PC-3 (cell line): ENCODE data around the gene GLI3. TPM values are rescaled to one million over a fixed set of nuclear protein-coding genes. Genes with fewer than 3 reads are reported as not detected.

Experiments
- ATAC-seq: fragments of 200-7000 bp; cut with Tn5 transposase; 2 replicates; pipeline ENCODE4 v1.9.1; 2020; ENCODE audit warnings: mild to moderate bottlenecking, moderate library complexity
- BruUV-seq: library from RNA; stranded (reverse); fragments of 400-500 nt; replicated peaks from 2 replicates; lab custom pipeline; 2021; lab: Mats Ljungman, UMichigan
- CTCF ChIA-PET: fragments of 300-600 bp; sonication (Branson Sonifier 250); formaldehyde crosslinking; loops from one replicate; lab custom pipeline; 2022; ENCODE audit warnings: antibody characterized with exemption; lab: Charles Lee
- POLR2A ChIA-PET: fragments of 300-600 bp; sonication (Branson Sonifier 250); formaldehyde crosslinking; loops from one replicate; lab custom pipeline; 2022; ENCODE audit warnings: antibody characterized with exemption; ENCODE audit not compliant: unreplicated experiment; lab: Charles Lee
- DNase-seq: peaks from one replicate; pipeline ENCODE4 v3.0.0-alpha.2; 2015
- H2AFZ ChIP-seq: fragments of 300-600 bp; sonication (generic); 2 replicates; pipeline ENCODE4 v1.6.0; 2016; ENCODE audit warnings: antibody characterized with exemption, low read length
- H3F3A ChIP-seq: fragments of 300-600 bp; sonication (generic); one replicate; pipeline ENCODE4 v1.6.0; 2017; ENCODE audit warnings: antibody characterized with exemption, low read length, control low read depth, mild to moderate bottlenecking; ENCODE audit not compliant: unreplicated experiment
- H3K27ac ChIP-seq: fragments of 300-600 bp; sonication (generic); 2 replicates; pipeline ENCODE4 v1.5.1; 2016; ENCODE audit warnings: mild to moderate bottlenecking, low read length
- H3K27me3 ChIP-seq: fragments of 300-600 bp; sonication (generic); 2 replicates; pipeline ENCODE4 v1.6.1; 2016; ENCODE audit warnings: low read length, mixed read lengths
- H3K36me3 ChIP-seq: fragments of 300-600 bp; sonication (generic); 2 replicates; pipeline ENCODE4 v1.6.1; 2016; ENCODE audit warnings: low read depth, mixed run types, low read length, mixed read lengths
- H3K4me1 ChIP-seq: fragments of 300-600 bp; sonication (generic); 2 replicates; pipeline ENCODE4 v1.5.1; 2016; ENCODE audit warnings: low read length; ENCODE audit not compliant: insufficient read depth
- H3K4me2 ChIP-seq: fragments of 300-600 bp; sonication (generic); 2 replicates; pipeline ENCODE4 v1.6.0; 2016; ENCODE audit warnings: low read length
- H3K4me3 ChIP-seq: fragments of 300-600 bp; sonication (generic); 2 replicates; pipeline ENCODE4 v1.5.1; 2016; ENCODE audit warnings: mild to moderate bottlenecking, low read length, mixed read lengths
- H3K79me2 ChIP-seq: fragments of 300-600 bp; sonication (generic); 2 replicates; pipeline ENCODE4 v1.6.1; 2017; ENCODE audit warnings: low read length, mixed read lengths
- H3K9ac ChIP-seq: fragments of 300-600 bp; sonication (generic); 2 replicates; pipeline ENCODE4 v1.6.0; 2016; ENCODE audit warnings: mild to moderate bottlenecking, low read length
- H3K9me2 ChIP-seq: fragments of 300-600 bp; sonication (generic); replicated peaks from 2 replicates; pipeline ENCODE4 v1.6.1; 2016; ENCODE audit warnings: mixed run types, low read length, mixed read lengths
- H3K9me3 ChIP-seq: fragments of 300-600 bp; sonication (generic); 2 replicates; pipeline ENCODE4 v1.6.1; 2016; ENCODE audit warnings: low read length, mixed read lengths
- H4K20me1 ChIP-seq: fragments of 300-600 bp; sonication (generic); 2 replicates; pipeline ENCODE4 v1.6.1; 2016; ENCODE audit warnings: low read length, mixed read lengths
- EZH2 ChIP-seq: fragments of 300-600 bp; sonication (generic); IDR thresholded peaks from one replicate; pipeline ENCODE4 v1.6.1; 2017; ENCODE audit warnings: antibody characterized with exemption, mild to moderate bottlenecking, low read length; ENCODE audit not compliant: unreplicated experiment
- EZH2phosphoT487 ChIP-seq: fragments of 300-600 bp; sonication (generic); IDR thresholded peaks from 2 replicates; pipeline ENCODE4 v1.6.1; 2018; ENCODE audit warnings: mild to moderate bottlenecking, antibody characterized with exemption, low read length, borderline replicate concordance
- intact Hi-C: fragments of 100-400 bp; cut with micrococcal nuclease; formaldehyde crosslinking; loops from 2 replicates; pipeline ENCODE4 v1.9.0; 2023
- total RNA-seq: library from RNA; depleted of rRNA; stranded (reverse); fragments of >200 nt; gene quantifications from 2 replicates; pipeline ENCODE4 v1.2.3, GENCODE V29; 2014
- TF ChIP-seq, protein P1 (sequence below): fragments of 300-600 bp; sonication (generic); conservative IDR thresholded peaks from 2 replicates; pipeline ENCODE4 v1.5.1; 2017; ENCODE audit warnings: antibody characterized with exemption, low read depth, mild to moderate bottlenecking, low read length

Gene GLI3
- total RNA-seq, 1 experiment from 2014 or later = 3.5 TPM

GRCh38 chr7:41956705-41957104 is 280.3 kb downstream of the GLI3 start:
- no peak for DNase-seq
- no peaks in the 10 kb centered on the region for H3K79me2 ChIP-seq
- H2AFZ ChIP-seq = no peak overlapping the region
- H3K27me3 ChIP-seq = no peaks in the 10 kb centered on the region
- CTCF ChIA-PET = interaction anchor here (1.8 to 2.3 kb wide), 2 partner anchors 13 to 15 kb away, joined by 16 to 23 read pairs; no protein-coding TSS in a partner anchor
- no peak overlapping the region for H3K4me3 ChIP-seq
- no peaks in the 10 kb centered on the region for H3K36me3 ChIP-seq
- H3K9me3 ChIP-seq = no peaks in the 10 kb centered on the region
- intact Hi-C loops = no loop called here
- H3K4me2 ChIP-seq = peak overlapping the region; percentile 75
- no peak overlapping the region for H3K9ac ChIP-seq
- BruUV-seq = no TSS peak
- peaks cover 19% of the 10 kb centered on the region for H3K4me1 ChIP-seq
- no peaks in the 10 kb centered on the region for H4K20me1 ChIP-seq
- H3K27ac ChIP-seq = no peak overlapping the region
- H3F3A ChIP-seq = no peaks in the 10 kb centered on the region
- POLR2A ChIA-PET = interaction anchor here (0.5 kb wide), 1 partner anchor 1912 kb away, joined by 7 read pairs; the partner anchor contains the start of gene MRPS24
- ATAC-seq = no peak
- H3K9me2 ChIP-seq = no peaks in the 10 kb centered on the region
- no peak for TF ChIP-seq EZH2phosphoT487
- no peak for TF ChIP-seq EZH2
- TF ChIP-seq, protein P1, sequence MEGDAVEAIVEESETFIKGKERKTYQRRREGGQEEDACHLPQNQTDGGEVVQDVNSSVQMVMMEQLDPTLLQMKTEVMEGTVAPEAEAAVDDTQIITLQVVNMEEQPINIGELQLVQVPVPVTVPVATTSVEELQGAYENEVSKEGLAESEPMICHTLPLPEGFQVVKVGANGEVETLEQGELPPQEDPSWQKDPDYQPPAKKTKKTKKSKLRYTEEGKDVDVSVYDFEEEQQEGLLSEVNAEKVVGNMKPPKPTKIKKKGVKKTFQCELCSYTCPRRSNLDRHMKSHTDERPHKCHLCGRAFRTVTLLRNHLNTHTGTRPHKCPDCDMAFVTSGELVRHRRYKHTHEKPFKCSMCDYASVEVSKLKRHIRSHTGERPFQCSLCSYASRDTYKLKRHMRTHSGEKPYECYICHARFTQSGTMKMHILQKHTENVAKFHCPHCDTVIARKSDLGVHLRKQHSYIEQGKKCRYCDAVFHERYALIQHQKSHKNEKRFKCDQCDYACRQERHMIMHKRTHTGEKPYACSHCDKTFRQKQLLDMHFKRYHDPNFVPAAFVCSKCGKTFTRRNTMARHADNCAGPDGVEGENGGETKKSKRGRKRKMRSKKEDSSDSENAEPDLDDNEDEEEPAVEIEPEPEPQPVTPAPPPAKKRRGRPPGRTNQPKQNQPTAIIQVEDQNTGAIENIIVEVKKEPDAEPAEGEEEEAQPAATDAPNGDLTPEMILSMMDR = no peak

GRCh38 chr7:41955893-41956675 is 280.9 kb downstream of the GLI3 start:
- Histone ChIP-seq H3K79me2 (no peaks in the 10 kb centered on the region), H3K27me3 (no peaks in the 10 kb centered on the region), H3K9ac (no peak overlapping the region), H3K9me3 (no peaks in the 10 kb centered on the region), H4K20me1 (no peaks in the 10 kb centered on the region), H3F3A (no peaks in the 10 kb centered on the region), H3K9me2 (no peaks in the 10 kb centered on the region), H3K4me2 (peak overlapping the region; percentile 75), H3K36me3 (no peaks in the 10 kb centered on the region), H2AFZ (peak overlapping the region; percentile 36; the same call in 1 of the 2 replicates), H3K4me3 (peak overlapping the region; percentile 38), H3K27ac (no peak overlapping the region), H3K4me1 (peaks cover 19% of the 10 kb centered on the region)
- TF ChIP-seq EZH2 (no peak), EZH2phosphoT487 (no peak)
- TF ChIP-seq, protein P1 = no peak
- POLR2A ChIA-PET = interaction anchor here (0.5 kb wide), 1 partner anchor 900 kb away, joined by 3 read pairs; no protein-coding TSS in a partner anchor
- ATAC-seq = peak; percentile 99
- peak; percentile 97 for DNase-seq
- no TSS peak for BruUV-seq
- CTCF ChIA-PET = interaction anchor here (0.5 to 2.3 kb wide), 5 partner anchors 11 to 470 kb away, joined by 3 to 23 read pairs (median 8); no protein-coding TSS in a partner anchor
- intact Hi-C loops = no loop called here
